GM21381 (cell line): ENCODE data around the gene PTGER1.

Source experiments
- ATAC-seq: cut with Tn5 transposase; IDR thresholded peaks from one replicate; pipeline ENCODE4 v1.9.1; 2021; ENCODE audit warnings: mild to moderate bottlenecking, moderate library complexity; ENCODE audit not compliant: unreplicated experiment

The PTGER1 gene

GRCh38 chr19:14502334-14503092 is 27.4 kb upstream of the PTGER1 start:
- no peak for ATAC-seq

GRCh38 chr19:14497228-14497921 is 22.2 kb upstream of the PTGER1 start:
- ATAC-seq: no peak

- ATAC-seq: no peak
Measured at GRCh38 chr19:14496834-14497227, 21.7 kb upstream of the PTGER1 start.

- peak; percentile 62 for ATAC-seq
Measured at GRCh38 chr19:14496029-14496833, 21.1 kb upstream of the PTGER1 start, which contains the start of gene GIPC1. Gene GIPC1 (minus strand): TSS chr19:14496127. CDS start chr19:14482976, 13,151 bp downstream.

GRCh38 chr19:14495672-14496028 is 20.5 kb upstream of the PTGER1 start:
- no peak for ATAC-seq

GRCh38 chr19:14494910-14495671 is 19.9 kb upstream of the PTGER1 start:
- no peak for ATAC-seq

GRCh38 chr19:14494411-14494810 is 19.3 kb upstream of the PTGER1 start:
- no peak for ATAC-seq

- ATAC-seq: no peak
Measured at GRCh38 chr19:14492756-14493337, 17.7 kb upstream of the PTGER1 start.

GRCh38 chr19:14487370-14488125 is 12.4 kb upstream of the PTGER1 start:
- ATAC-seq: no peak

GRCh38 chr19:14482172-14482941 is 7.2 kb upstream of the PTGER1 start:
- no peak for ATAC-seq

- ATAC-seq: no peak
Measured at GRCh38 chr19:14480700-14481079, 5.5 kb upstream of the PTGER1 start.

- no peak for ATAC-seq
Measured at GRCh38 chr19:14479975-14480699, 5.0 kb upstream of the PTGER1 start.

- ATAC-seq: no peak
Measured at GRCh38 chr19:14479309-14479974, 4.3 kb upstream of the PTGER1 start.

GRCh38 chr19:14478113-14478545 is 3.0 kb upstream of the PTGER1 start:
- ATAC-seq: no peak

- ATAC-seq: no peak
Measured at GRCh38 chr19:14477418-14478112, 2.4 kb upstream of the PTGER1 start.

- no peak for ATAC-seq
Measured at GRCh38 chr19:14476673-14477401, 1.7 kb upstream of the PTGER1 start.

GRCh38 chr19:14476327-14476672 is 1.1 kb upstream of the PTGER1 start:
- no peak for ATAC-seq
